Kidney (tissue), 14 donors: ENCODE measurements around the gene FARP1. TPM values are rescaled to one million over a fixed set of nuclear protein-coding genes. Genes with fewer than 3 reads are reported as not detected.

ENCODE experiments used
- DNase-seq, 5 donors: peaks; one replicate each; pipeline ENCODE4 v3.0.0-alpha.2; 2013 to 2020
- FAIRE-seq: peaks from 2 replicates; lab custom pipeline; 2012; peaks lifted over from hg19 to GRCh38; lab: Jason Lieb, UNC
- H3K27ac ChIP-seq, 2 donors: one replicate each; pipeline ENCODE4 v1.7.0; 2013; ENCODE audit warnings: low read depth in 2 of 2, low read length in 2 of 2, inconsistent platforms in 1 of 2
- H3K27me3 ChIP-seq: one replicate; pipeline ENCODE4 v1.7.1; 2013; ENCODE audit warnings: low read length, inconsistent platforms; ENCODE audit not compliant: control insufficient read depth, insufficient read depth
- H3K36me3 ChIP-seq, 3 donors: one replicate each; pipeline versions ENCODE4 v1.7.0 to v1.7.1; 2013; ENCODE audit warnings: low read length in 3 of 3, control low read depth in 1 of 3, inconsistent platforms in 1 of 3; ENCODE audit not compliant: insufficient read depth in 3 of 3, control insufficient read depth in 2 of 3
- H3K4me1 ChIP-seq, 3 donors: one replicate each; pipeline versions ENCODE4 v1.7.0 to v1.7.1; 2013; ENCODE audit warnings: low read length in 3 of 3, inconsistent platforms in 1 of 3, low read depth in 1 of 3; ENCODE audit not compliant: control insufficient read depth in 2 of 3, insufficient read depth in 2 of 3
- H3K4me3 ChIP-seq, 3 donors: one replicate each; pipeline versions ENCODE4 v1.7.0 to v1.8.1; 2013; ENCODE audit warnings: low read length in 3 of 3, control low read depth in 1 of 3, inconsistent platforms in 1 of 3
- H3K9ac ChIP-seq, 3 donors: one replicate each; pipeline versions ENCODE4 v1.7.0 to v1.7.1; 2013; ENCODE audit warnings: low read length in 3 of 3, control low read depth in 1 of 3, inconsistent platforms in 1 of 3
- H3K9me3 ChIP-seq, 3 donors: one replicate each; pipeline versions ENCODE4 v1.7.0 to v1.7.1; 2013; ENCODE audit warnings: low read length in 3 of 3, control low read depth in 1 of 3, inconsistent platforms in 1 of 3; ENCODE audit not compliant: control insufficient read depth in 2 of 3, insufficient read depth in 1 of 3
- intact Hi-C: fragments of 100-400 bp; cut with DNase I; formaldehyde crosslinking; loops from one replicate; pipeline ENCODE4 v1.11.1; 2022
- polyA plus RNA-seq: library from polyadenylated mRNA; stranded (reverse); fragments of 350-450 nt; fragmentation: Illumina TruSeq; extraction: RNeasy Lipid Tissue Mini Kit (QIAGEN cat#74804); gene quantifications from one replicate; pipeline ENCODE4 v1.2.3, GENCODE V29; 2014; ENCODE audit warnings: low read depth, low replicate concordance; ENCODE audit not compliant: insufficient read depth
- total RNA-seq: library from RNA; stranded (reverse); fragmentation: NEBNext Ultra II Directional; extraction: Animal tissue kit (Norgen Biotek cat#: 25700); gene quantifications from one replicate; pipeline ENCODE4 v1.2.1, GENCODE V29; 2021
- TF ChIP-seq, protein P1 (sequence below): IDR thresholded peaks from 3 replicates; pipeline ENCODE4 v1.5.1; 2012; ENCODE audit warnings: mild to moderate bottlenecking, moderate library complexity, borderline replicate concordance; ENCODE audit not compliant: insufficient read depth; ENCODE audit errors: extremely low read depth
- donor health status: control.
- donor health status: control.
- donor health status: control.
- donor health status: control.
- donor health status: control.
- donor health status: DM: yes; HTN: yes; CAD: no.
- donor health status: Normal renal cell carcinoma (clear cell type).

FARP1 gene
- total and polyA plus RNA-seq, 2 donors from 2014 or later, result 123 to 229 TPM

DNA sequence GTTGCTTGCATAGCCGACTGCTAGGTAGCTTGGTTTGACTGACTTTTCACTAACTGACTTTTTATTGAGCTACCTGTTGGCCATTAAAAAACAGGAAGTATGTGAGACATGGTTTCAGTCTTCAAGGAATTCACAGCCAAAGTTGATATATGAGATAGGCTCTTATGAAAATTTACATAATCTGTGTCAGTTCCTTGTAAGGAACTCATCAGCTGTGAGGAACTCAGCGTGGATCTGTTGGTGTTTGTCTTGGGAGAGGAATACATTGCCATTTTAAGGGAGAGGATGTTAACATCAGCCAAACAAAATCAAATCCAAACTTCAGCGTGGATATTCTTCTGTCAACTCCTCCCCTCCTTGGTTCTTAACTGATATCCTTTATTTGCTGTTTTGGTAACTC lies 32.1 kb downstream of the FARP1 start:
- H3K27me3 ChIP-seq, result no peaks in the 10 kb centered on the region
- no peak for FAIRE-seq
- H3K4me1 ChIP-seq, result peaks cover 20 to 55% (median 42%) of the 10 kb centered on the region in 3 donors
- intact Hi-C loops, result no loop called here
- DNase-seq, result peak in 1 of 5 donors; percentile 43
- peak overlapping the region in 1 of 3 donors; percentile 1 for H3K9ac ChIP-seq
- TF ChIP-seq, protein P1, sequence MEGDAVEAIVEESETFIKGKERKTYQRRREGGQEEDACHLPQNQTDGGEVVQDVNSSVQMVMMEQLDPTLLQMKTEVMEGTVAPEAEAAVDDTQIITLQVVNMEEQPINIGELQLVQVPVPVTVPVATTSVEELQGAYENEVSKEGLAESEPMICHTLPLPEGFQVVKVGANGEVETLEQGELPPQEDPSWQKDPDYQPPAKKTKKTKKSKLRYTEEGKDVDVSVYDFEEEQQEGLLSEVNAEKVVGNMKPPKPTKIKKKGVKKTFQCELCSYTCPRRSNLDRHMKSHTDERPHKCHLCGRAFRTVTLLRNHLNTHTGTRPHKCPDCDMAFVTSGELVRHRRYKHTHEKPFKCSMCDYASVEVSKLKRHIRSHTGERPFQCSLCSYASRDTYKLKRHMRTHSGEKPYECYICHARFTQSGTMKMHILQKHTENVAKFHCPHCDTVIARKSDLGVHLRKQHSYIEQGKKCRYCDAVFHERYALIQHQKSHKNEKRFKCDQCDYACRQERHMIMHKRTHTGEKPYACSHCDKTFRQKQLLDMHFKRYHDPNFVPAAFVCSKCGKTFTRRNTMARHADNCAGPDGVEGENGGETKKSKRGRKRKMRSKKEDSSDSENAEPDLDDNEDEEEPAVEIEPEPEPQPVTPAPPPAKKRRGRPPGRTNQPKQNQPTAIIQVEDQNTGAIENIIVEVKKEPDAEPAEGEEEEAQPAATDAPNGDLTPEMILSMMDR, result no peak
- peak overlapping the region; percentile 89 to 97 for H3K27ac ChIP-seq
- H3K4me3 ChIP-seq, result no peak overlapping the region
- no peaks in the 10 kb centered on the region for H3K9me3 ChIP-seq
- H3K36me3 ChIP-seq, result peaks cover 0 to 2% (median 0%) of the 10 kb centered on the region in 3 donors

DNA sequence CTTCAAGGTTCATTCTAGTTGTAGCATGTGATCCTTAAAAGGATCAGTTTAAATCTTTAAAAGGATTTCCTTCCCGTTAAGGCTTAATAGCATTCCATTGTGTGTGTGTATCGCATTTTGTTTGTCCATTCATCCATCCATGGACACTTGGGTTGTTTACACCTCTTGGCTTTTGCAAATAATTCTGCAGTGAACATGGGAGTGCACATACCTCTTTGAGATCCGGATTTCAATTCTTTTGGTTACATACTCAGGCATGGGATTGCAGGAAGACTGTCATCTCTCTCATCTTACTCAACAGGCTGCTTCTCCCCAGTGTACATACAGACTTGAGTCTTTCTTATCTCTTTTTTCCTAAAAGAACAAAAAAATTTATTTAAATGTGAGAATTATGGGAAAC lies 32.9 kb downstream of the FARP1 start:
- Histone ChIP-seq H3K27ac (no peak overlapping the region), H3K9ac (no peak overlapping the region), H3K9me3 (no peaks in the 10 kb centered on the region), H3K36me3 (peaks cover 0 to 2% (median 0%) of the 10 kb centered on the region in 3 donors), H3K4me3 (no peak overlapping the region), H3K4me1 (peaks cover 20 to 56% (median 41%) of the 10 kb centered on the region in 3 donors), H3K27me3 (no peaks in the 10 kb centered on the region)
- DNase-seq (peak in 1 of 5 donors; percentile 40), FAIRE-seq (no peak)
- TF ChIP-seq, protein P1, result no peak
- intact Hi-C loops, result no loop called here

- peaks cover 20 to 50% (median 32%) of the 10 kb centered on the region in 3 donors for H3K4me1 ChIP-seq
- FAIRE-seq (no peak), DNase-seq (no peak)
- TF ChIP-seq, protein P1, result no peak
- no peaks in the 10 kb centered on the region for H3K9me3 ChIP-seq
- H3K36me3 ChIP-seq, result no peaks in the 10 kb centered on the region
- H3K4me3 ChIP-seq, result no peak within 1 kb of the TSS
- H3K27me3 ChIP-seq, result no peaks in the 10 kb centered on the region
- no peak within 1 kb of the TSS for H3K9ac ChIP-seq
- intact Hi-C loops, result no loop called here
- peak within 1 kb of the TSS in 1 of 2 donors; percentile 1 for H3K27ac ChIP-seq
These were observed 34.1 kb downstream of the FARP1 start, which contains the start of gene RNF113B for GRCh38 chr13:98176777-98177608. TSS of gene RNF113B (minus strand) at chr13:98177269. CDS start at chr13:98177236, 33 bp downstream.
